Heart right ventricle (tissue), 16 donors: ENCODE measurements around the gene COL23A1. TPM values are rescaled to one million over a fixed set of nuclear protein-coding genes. Genes with fewer than 3 reads are reported as not detected.
"Not testable (repeated sequence)": the region's sequence is repeated elsewhere in the genome, so short reads cannot be mapped to it uniquely, and the experiment has no call there.

Experiments used
- ATAC-seq, 8 donors: fragments of 200-7000 bp; cut with Tn5 transposase; one replicate each; pipeline ENCODE4 v1.9.1; 2020; ENCODE audit warnings: mild to moderate bottlenecking in 8 of 8, moderate library complexity in 8 of 8, moderate number of reproducible peaks in 1 of 8
- DNase-seq, 2 donors: peaks; one replicate each; pipeline ENCODE4 v3.0.0-alpha.2; 2020
- H3K27ac ChIP-seq, 10 donors: fragments of 200-600 bp; sonication (generic) in 2 of 10; one replicate each; pipeline versions ENCODE4 v1.5.0 to v1.8.0; 2020 to 2022; ENCODE audit warnings: mild to moderate bottlenecking in 3 of 10
- H3K27me3 ChIP-seq, 7 donors: fragments of 200-600 bp; one replicate each; pipeline ENCODE4 v1.8.0; 2021 to 2022; ENCODE audit warnings: mild to moderate bottlenecking in 2 of 7
- H3K36me3 ChIP-seq, 9 donors: fragments of 200-600 bp; sonication (generic) in 1 of 9; one replicate each; pipeline versions ENCODE4 v1.5.0 to v1.8.0; 2020 to 2022; ENCODE audit warnings: mild to moderate bottlenecking in 2 of 9
- H3K4me1 ChIP-seq, 9 donors: fragments of 200-600 bp; sonication (generic) in 1 of 9; one replicate each; pipeline versions ENCODE4 v1.5.0 to v1.8.0; 2020 to 2022; ENCODE audit warnings: mild to moderate bottlenecking in 4 of 9
- H3K4me3 ChIP-seq, 10 donors: fragments of 200-600 bp; sonication (generic) in 2 of 10; one replicate each; pipeline versions ENCODE4 v1.5.0 to v1.8.0; 2020 to 2022; ENCODE audit warnings: mild to moderate bottlenecking in 7 of 10, moderate library complexity in 2 of 10
- H3K9me3 ChIP-seq, 11 donors: fragments of 200-600 bp in 10 of 11; sonication (generic) in 2 of 11; one replicate each; pipeline versions ENCODE4 v1.5.0 to v1.8.0; 2013 to 2022; ENCODE audit warnings: mild to moderate bottlenecking in 2 of 11, control low read depth in 1 of 11, moderate library complexity in 1 of 11
- CTCF ChIP-seq, 9 donors: fragments of 200-600 bp; sonication (generic) in 2 of 9; IDR thresholded peaks; one replicate each; pipeline versions ENCODE4 v1.5.0 to v1.8.0; 2021 to 2022; ENCODE audit warnings: antibody characterized with exemption in 9 of 9, mild to moderate bottlenecking in 5 of 9, moderate library complexity in 1 of 9
- WGBS, 2 donors: extraction: QIAGEN DNeasy Blood & Tissue Kit; methylation state at CpG; one replicate each; pipeline ENCODE4 v1.1.7; 2013; ENCODE audit warnings: inconsistent platforms in 1 of 2; 5-methylcytosine and 5-hydroxymethylcytosine counted together
- intact Hi-C, 10 donors: fragments of 100-400 bp; cut with DNase I; formaldehyde crosslinking; loops; one replicate each; pipeline versions ENCODE4 v1.11.1 to v1.14.2; 2022
- polyA plus RNA-seq, 2 donors: library from polyadenylated mRNA; stranded (reverse); fragments of 200-250 nt; gene quantifications; one replicate each; pipeline ENCODE4 v1.2.3, GENCODE V29; 2013
- total RNA-seq, 10 donors: library from RNA; stranded (reverse); fragmentation: NEBNext Ultra II Directional in 3 of 10; extraction: Animal tissue kit (Norgen Biotek cat#: 25700) in 3 of 10; gene quantifications; one replicate each; pipeline versions ENCODE4 v1.2.1 to v1.2.4, GENCODE V29; 2021 to 2023
- donor health status: Arrhythmogenic right ventricular cardiomyopathy.
- donor health status: ischemic (EF 13 %, LVEDD 7.1; RV severe dilation, severe dysfunction).
- donor health status: healthy with polysubstance abuse.
- donor health status: DM: no; HTN: yes; CAD: no.
- donor health status: DM: no; HTN: no; CAD: no.
- donor health status: ischemic (EF 25% LVEDD 6.9; RV normal size, moderate dysfunction).
- donor health status: ischemic (EF 25% LVEDD 5.7; RV mildly dilated, moderate dysfunction).
- donor health status: healthy.
- donor health status: DM: yes; HTN: yes; CAD: no.
- donor health status: Ischemic cardiomyopathy.
- donor health status: ischemic (EF 35%, LVEDD 5.7; RV mildly dilated, moderate dysfunction).
- donor health status: nonischemic (EF 11% LVEDD 7.7; RV severe dilation, severe dysfunction).
- donor health status: DM: yes; HTN: yes; CAD: no.
- donor health status: PGD.
- donor health status: ischemic (EF 29% LVEDD 5.4; RV normal size, mild dysfunction).
- donor health status: nonischemic (EF 23%, LVEDD 6.1; RV moderate dilation, normal function).

The COL23A1 gene
- total and polyA plus RNA-seq, 12 donors, result 8.9 to 29.0 (median 16.2) TPM

GRCh38 chr5:178241231-178241663, 348.9 kb downstream of the COL23A1 start:
- H3K4me1 ChIP-seq, result peaks cover 12 to 61% (median 39%) of the 10 kb centered on the region in 9 donors
- intact Hi-C loops, result no loop called here
- peak; percentile 20 to 44 for DNase-seq
- no peak for TF ChIP-seq CTCF (IDR thresholded peaks at IDR 0.05)
- peak in 6 of 8 donors; percentile 6 to 43 (median 20) for ATAC-seq
- H3K9me3 ChIP-seq, result no peaks in the 10 kb centered on the region
- H3K36me3 ChIP-seq, result no peaks in the 10 kb centered on the region
- H3K4me3 ChIP-seq, result peak overlapping the region in 1 of 10 donors; percentile 12
- WGBS, 2 donors, result 63 to 64% methylated on average over 8 of the region's 8 CpGs
- H3K27me3 ChIP-seq, result no peaks in the 10 kb centered on the region
- H3K27ac ChIP-seq, result peak overlapping the region in 6 of 10 donors; percentile 15 to 89 (median 62)

- Histone ChIP-seq H3K4me1 (peaks cover 12 to 66% (median 42%) of the 10 kb centered on the region in 9 donors), H3K27ac (peak overlapping the region in 7 of 10 donors; percentile 15 to 89 (median 76)), H3K27me3 (no peaks in the 10 kb centered on the region), H3K36me3 (no peaks in the 10 kb centered on the region), H3K9me3 (no peaks in the 10 kb centered on the region), H3K4me3 (peak overlapping the region in 1 of 10 donors; percentile 12)
- ATAC-seq (no peak), DNase-seq (no peak)
- TF ChIP-seq CTCF (IDR thresholded peaks at IDR 0.05), result no peak
- 65 to 70% methylated on average over 9 of the region's 9 CpGs for WGBS, 2 donors
- intact Hi-C loops, result no loop called here
These were observed 349.4 kb downstream of the COL23A1 start for GRCh38 chr5:178240766-178241165.

GRCh38 chr5:178240341-178240741, 349.9 kb downstream of the COL23A1 start:
- no peak for DNase-seq

GRCh38 chr5:178239626-178240301, 350.4 kb downstream of the COL23A1 start:
- H3K36me3 ChIP-seq, H3K9me3 ChIP-seq, ATAC-seq, intact Hi-C loops, H3K4me3 ChIP-seq, H3K27me3 ChIP-seq: not testable (repeated sequence)
- peak overlapping the region in 8 of 10 donors; percentile 27 to 90 (median 74) for H3K27ac ChIP-seq
- DNase-seq, result peak in 1 of 2 donors; percentile 36
- WGBS, 2 donors, result 28 to 41% methylated on average over 11 to 13 of the region's 16 CpGs
- H3K4me1 ChIP-seq, result peaks cover 12 to 76% (median 42%) of the 10 kb centered on the region in 9 donors

More at GRCh38 chr5:178240341-178240741, 349.9 kb downstream of the COL23A1 start:
- H3K27ac ChIP-seq, result peak overlapping the region in 8 of 10 donors; percentile 27 to 89 (median 66)
- TF ChIP-seq CTCF (IDR thresholded peaks at IDR 0.05), result no peak
- H3K9me3 ChIP-seq, result no peaks in the 10 kb centered on the region
- peaks cover 12 to 70% (median 42%) of the 10 kb centered on the region in 9 donors for H3K4me1 ChIP-seq
- H3K4me3 ChIP-seq, result peak overlapping the region in 1 of 10 donors; percentile 12
- WGBS, 2 donors, result 87 to 90% methylated on average over 19 of the region's 19 CpGs
- no peaks in the 10 kb centered on the region for H3K27me3 ChIP-seq
- no peaks in the 10 kb centered on the region for H3K36me3 ChIP-seq
- intact Hi-C loops, result no loop called here
- peak in 1 of 8 donors; percentile 6 for ATAC-seq
